ENCODE measurements around the gene TTC39C. TPM values are rescaled to one million over a fixed set of nuclear protein-coding genes. Genes with fewer than 3 reads are reported as not detected.

Gene TTC39C
- polyA plus RNA-seq, 12 donors, result 2.5 to 17.0 (median 3.9) TPM; not detected in 2

Other genes starting within 250 kb of the TTC39C start
- 10 to 100 TPM in 1 of 12 donors, 1 to 10 TPM in 9, not detected in 2; 2.2 to 13.3 (median 4.5) TPM for gene CABYR, start 124.3 kb downstream of the TTC39C start, polyA plus RNA-seq (ENCODE audit: insufficient read length in 12 of 12)